COLO668 (cell line): ENCODE data around the gene TULP4.
A peak's percentile ranks its signal among the peaks of the same experiment; 100 is the strongest.
"Not testable (repeated sequence)": the region's sequence is repeated elsewhere in the genome, so short reads cannot be mapped to it uniquely, and the experiment has no call there.

Experiments used
- DNase-seq: peaks from one replicate; lab custom pipeline; 2025; ENCODE audit not compliant: unreplicated experiment; lab: John Stamatoyannopoulos, UW

Gene TULP4

DNA sequence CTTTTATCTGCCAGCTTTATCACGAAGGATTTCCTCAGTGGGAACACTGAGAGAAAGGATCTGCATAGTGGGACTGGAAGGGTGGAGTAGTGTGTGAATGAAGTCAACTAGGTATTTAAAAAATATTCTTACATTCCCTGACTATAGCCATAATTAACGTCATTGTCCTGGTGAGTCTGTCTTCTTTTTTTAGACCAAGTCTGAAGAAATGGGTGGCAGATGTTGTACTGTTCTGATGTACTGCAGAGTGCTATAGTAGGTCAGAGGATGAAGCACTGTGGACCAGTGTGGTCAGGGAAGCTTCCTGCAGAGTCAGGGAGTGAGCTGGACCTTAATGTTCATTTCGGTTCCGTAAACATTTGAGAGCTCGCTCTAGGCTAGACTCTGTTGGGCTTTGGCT is 11.9 kb downstream of the TULP4 start:
- DNase-seq: no peak

DNA sequence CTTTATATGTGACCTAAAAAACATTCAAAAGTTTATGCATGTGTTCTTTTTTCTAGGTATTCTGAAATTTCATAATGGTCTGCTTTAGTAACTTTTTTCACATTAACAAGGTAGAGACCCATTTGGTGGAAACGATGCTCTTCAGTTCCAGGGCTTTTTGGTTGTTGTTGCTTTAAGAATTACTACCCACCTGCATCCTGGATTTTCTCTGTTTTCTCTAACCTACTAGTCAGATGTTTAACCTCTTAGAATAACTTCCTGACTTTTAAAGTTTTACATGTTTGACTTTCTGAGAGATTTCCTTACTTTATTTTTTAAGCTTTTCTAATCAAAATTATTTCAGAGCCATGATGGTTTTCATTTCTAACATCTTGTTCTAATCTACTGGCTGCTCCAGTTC is 14.9 kb downstream of the TULP4 start:
- no peak for DNase-seq

DNA sequence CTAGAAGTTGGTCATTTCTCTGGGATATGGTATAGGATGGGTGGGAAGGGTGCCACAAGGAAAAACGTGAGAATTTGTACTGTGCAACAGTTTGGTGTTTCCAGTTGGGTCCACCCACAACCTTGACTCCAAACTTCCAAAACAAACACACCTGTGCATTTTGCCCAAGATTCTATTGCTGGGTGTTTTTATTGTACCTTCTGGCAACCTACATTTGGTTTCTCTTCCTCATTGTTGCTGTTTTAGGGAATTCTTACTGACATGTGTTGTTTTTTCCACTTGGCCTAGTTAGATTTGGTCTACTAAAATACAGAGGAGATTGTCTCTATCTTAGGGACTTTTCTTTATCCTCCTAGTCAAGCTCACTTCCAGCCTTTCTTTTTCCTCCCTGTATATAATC is 16.7 kb downstream of the TULP4 start:
- DNase-seq: no peak

DNA sequence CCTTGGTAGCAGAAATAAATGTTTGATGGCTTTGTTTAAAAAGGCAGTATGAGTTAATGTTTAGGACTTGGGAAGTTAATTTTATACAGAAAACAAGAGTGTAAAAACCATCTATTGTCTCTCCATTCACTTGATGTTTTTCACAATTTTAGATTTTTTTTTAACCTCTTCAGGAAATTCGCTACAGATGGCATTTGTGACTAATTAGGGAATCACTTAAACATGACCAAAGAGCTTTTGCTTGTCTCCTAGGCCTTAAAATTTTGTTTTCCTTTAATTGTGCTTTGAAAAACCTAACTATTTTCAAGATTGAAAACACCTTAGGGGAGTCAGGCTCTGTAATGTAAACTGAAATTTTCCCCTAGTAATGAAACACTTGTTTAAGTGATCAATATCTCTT is 17.3 kb downstream of the TULP4 start:
- no peak for DNase-seq

DNA sequence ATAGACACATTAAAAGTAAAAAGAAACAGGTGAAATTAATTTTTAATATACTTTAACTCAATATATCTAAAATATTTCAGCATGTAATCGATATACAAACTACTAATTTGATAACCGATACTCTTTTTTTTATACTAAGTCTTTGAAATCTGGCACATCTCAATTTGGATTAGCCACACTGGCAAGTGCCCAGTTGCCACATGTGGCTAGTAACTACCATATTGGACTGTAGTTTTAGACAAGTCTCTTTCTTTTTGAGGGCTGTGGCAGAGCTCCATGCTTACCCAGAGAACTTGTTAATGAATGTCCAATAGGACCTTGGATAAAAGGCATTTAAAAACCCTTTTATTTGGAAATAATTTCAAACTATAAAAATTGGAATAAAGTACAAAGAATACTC is 17.8 kb downstream of the TULP4 start:
- DNase-seq: no peak

DNA sequence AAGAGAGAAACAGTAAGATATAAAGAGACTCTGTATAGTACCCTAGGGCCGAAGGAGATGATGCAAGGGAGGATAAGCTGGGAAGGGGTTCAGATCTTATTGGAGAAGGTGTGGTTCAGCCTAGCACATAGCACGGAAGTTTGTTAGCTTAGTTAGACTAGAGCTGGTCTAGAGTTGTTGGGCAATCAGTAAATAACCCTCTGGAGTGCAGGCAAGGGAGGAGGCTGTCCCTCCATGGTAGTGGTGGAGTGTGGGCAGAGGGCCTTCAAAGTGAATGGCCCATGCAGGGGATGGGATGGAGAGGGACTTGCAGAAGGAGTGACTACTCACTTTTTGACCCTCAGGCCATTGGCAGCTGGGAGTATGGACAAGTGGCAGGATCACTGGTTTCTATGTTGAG is 20.0 kb downstream of the TULP4 start:
- no peak for DNase-seq

DNA sequence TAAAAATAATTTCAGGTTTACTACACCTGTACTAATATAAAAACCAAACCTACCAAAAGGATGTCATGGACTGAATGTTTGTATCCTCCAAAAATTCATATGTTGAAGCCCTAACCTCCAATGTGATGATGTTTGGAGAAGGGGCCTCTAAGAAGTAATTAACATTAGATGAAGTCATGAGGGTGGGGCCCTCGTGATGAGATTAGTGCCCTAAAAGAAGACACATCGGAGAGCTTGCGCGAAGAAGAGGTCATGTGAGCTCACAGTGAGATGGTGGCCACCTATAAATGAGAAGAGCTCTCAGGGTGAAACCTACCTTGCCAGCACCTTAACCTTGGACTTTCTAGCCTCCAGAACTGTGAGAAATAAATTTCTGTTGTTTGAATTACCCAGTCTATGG is 20.8 kb downstream of the TULP4 start:
- no peak for DNase-seq

DNA sequence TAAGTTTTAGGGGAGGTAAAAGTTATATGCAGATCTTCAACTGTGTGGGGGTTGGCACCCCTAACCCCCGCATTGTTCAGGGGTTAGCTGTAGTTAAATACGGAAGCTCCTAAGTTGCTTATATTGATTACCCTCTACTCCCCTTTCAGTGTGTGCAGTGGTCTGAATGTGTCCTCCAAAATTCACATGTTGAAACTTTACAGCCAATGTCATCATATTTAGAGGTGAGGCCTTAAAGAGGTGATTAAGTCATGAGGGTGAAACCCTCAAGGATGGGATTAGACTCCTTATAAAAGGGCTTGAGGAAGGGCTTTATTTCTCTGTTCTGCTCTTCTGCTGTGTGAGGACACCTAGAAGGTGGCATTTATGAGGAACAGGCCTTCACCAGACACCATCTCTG is 22.3 kb downstream of the TULP4 start:
- DNase-seq: no peak

DNA sequence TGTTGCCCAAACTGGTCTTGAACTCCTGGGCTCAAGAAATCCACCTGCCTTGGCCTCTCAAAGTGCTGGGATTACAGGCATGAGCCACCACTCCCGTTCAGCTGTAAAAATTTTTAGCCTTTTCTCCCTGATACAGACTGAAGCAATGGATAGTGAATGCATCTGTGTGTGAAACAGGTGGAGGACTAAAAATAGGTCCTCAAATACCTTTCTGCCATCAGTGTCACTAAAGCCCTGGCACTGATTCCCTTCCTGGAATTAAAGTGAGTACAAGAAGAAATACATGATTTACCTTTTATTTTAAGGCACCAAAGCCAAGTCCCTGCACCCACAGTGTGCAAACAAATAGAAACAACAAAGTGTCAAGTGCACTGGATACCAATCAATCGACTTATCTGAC is 25.1 kb downstream of the TULP4 start:
- no peak for DNase-seq

DNA sequence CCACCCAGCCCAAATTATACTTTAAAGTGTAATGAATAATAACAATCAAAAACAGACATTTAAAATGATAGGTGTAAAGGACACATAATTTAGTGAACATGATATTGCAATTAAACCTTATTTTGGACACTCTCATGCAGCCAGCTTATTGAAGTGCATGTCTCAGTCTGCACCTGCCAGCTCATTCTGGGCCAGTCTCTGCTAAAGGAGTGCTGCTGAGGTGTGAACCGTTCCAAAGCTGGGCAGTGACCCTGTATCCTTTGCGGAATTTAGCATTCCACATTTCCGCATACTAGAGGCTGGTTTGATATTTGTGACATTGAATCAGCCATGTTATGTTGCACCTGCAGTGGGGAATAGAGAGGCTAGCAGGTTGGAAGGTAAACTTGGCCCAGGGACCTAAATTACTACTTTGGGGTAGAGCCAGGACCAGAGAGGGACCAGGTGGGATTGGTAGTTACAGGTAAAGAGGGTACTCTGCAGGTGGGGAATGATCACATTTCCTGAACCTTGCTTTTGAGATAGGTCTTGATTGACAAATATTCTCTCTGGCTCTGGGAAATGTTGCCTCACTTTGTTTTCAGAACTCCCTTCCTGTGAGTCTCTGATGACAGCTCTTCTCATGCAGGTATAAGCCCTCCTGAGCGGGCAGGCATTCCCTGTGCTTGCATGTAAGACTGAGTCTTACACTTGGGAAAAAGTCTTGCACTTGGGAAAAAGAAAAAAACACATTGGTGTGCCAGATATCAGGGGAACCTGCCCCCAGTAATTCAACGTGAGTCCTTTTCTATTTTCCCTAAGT is 26.2 kb downstream of the TULP4 start:
- no peak for DNase-seq

DNA sequence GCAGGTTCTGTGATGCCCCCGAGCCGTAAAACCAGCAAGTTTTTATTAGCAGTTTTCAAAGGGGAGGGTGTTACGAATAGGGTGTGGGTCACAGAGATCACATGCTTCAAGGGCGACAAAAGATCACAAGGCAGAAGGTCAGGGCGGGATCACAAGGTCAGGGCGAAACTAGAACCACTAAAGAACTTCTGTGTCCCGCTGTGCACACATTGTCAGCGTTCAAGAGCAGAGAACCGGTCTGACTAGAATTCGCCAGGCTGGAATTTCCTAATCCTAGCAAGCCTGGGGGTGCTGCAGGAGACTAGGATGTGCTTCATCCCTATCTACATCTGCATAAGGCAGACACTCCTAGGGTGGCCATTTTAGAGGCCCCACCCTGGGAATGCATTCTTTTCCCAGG is 26.9 kb downstream of the TULP4 start:
- DNase-seq: peak; percentile 14

DNA sequence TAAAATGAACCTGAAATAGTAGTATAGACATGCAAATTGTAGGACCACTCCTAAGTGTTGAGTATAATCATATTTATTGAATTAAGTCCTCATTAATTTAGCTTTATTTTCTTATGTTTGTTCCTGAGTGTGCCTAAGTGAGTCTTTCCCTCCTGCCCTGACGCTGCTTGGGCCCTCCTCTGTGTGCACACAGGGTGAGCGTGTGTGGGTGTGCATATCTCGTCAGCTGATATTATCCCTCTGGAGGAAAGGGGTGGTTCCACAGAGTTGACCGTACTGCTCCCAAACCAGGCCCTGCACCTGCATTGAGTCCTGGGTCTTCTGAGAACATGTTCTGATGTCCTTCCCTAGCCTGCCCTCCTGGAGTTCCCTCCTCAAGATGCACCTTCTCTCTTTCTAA is 28.0 kb downstream of the TULP4 start:
- no peak for DNase-seq

DNA sequence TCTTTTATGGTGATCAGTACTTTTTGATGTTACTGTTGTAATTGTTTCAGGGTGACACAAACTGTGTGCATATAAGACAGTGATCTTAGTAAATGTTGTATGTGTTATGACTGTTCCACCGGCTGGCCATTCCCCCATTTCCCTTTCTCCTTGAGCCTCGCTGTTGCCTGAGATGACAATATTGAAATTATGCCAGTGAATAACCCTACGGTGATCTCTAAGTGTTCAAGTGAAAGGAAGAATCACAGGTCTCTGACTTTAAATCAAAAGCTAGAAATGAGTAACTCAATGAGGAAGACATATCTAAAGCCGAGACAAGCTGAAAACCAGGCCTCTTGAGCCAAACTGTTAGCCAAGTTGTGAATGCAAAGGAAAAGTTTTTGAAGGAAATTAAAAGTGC is 32.3 kb downstream of the TULP4 start:
- no peak for DNase-seq

DNA sequence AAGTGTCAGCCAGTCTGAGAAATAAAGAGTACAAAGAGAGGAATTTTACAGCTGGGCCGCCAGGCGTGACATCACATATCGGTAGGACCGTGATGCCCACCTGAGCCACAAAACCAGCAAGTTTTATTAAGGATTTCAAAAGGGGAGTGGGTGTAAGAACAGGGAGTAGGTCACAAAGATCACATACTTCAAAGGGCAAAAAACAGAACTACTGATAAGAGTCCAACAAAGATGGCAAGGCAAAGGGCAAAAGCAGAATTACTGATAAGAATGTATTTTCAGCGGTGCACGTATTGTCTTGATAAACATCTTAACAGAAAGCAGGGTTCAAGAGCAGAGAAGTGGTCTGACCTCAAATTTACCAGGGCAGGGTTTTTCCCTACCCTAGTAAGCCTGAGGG is 33.2 kb downstream of the TULP4 start:
- not testable (repeated sequence) for DNase-seq

DNA sequence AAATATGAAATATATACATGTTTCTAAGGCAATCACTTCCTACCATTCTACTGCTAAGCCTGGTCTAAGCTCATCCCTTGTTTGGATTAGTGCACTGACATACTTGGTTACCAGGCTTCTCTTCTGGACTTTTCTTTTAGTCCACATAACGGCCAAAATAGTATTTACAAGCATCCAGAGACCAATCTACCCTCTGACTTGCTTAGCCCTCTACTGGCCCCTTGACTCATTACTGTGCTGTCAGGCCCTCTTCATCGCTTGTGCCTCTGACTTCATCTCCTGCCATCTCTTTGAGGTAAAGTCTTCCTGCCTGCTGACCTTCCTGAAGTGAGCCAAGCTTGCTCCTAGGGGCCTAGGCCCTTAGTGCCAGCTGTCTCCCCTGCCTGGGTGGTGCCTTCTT is 35.1 kb downstream of the TULP4 start:
- no peak for DNase-seq

DNA sequence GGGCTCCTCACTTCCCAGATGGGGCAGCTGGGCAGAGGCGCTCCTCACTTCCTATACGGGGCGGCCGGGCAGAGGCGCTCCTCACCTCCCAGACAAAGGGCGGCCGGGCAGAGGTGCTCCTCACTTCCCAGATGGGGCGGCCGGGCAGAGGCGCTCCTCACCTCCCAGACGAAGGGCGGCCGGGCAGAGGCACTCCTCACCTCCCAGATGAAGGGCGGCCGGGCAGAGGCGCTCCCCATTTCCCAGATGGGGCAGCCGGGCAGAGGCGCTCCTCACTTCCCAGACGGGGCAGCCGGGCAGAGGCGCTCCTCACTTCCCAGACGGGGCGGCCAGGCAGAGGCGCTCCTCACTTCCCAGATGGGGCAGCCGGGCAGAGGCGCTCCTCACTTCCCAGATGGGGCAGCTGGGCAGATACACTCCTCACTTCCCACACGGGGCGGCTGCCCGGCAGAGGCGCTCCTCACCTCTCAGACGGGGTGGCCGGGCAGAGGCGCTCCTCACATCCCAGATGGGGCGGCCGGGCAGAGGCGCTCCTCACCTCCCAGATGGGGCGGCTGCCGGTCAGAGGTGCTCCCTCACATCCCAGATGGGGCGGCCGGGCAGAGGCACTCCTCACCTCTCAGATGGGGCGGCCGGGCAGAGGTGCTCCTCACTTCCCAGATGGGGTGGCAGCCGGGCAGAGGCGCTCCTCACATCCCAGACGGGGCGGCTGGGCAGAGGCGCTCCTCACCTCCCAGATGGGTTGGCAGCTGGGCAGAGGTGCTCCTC is 36.7 kb downstream of the TULP4 start:
- DNase-seq: not testable (repeated sequence)

DNA sequence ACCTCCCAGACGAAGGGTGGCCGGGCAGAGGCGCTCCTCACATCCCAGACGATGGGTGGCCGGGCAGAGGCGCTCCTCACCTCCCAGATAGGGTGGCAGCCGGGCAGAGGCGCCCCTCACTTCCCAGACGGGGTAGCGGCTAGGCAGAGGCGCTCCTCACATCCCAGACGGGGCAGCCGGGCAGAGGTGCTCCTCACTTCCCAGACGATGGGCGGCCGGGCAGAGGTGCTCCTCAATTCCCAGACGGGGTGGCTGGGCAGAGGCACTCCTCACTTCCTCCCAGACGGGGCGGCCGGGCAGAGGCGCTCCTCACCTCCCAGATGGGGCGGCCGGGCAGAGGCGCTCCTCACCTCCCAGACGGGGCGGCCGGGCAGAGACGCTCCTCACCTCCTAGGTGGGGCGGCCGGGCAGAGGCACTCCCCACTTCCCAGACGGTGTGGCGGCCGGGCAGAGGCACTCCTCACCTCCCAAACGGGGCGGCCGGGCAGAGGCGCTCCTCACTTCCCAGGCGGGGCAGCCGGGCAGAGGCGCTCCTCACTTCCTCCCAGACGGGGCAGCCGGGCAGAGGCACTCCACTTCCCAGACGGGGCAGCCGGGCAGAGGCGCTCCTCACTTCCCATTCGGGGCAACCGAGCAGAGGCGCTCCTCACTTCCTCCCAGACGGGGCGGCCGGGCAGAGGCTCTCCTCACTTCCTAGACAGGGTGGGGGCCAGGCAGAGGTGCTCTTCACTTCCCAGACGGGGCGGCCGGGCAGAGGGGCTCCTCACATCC is 37.4 kb downstream of the TULP4 start:
- DNase-seq: not testable (repeated sequence)

DNA sequence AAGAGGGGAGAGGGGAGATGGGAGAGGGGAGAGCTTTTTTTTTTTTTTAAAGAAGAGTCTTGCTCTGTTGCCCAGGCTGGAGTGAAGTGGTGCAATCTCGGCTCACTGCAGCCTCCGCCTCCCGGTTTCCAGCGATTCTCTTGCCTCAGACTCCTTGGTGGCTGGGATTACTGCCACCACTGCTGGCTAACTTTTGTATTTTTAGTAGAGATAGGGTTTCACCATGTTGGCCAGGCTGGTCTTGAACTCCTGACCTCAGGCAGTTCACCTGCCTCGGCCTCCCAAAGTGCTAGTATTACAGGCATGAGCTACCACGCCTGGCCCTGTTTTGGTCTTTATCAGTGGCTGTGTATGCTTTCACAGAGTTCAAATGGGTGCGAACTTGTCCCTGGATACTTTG is 38.5 kb downstream of the TULP4 start:
- not testable (repeated sequence) for DNase-seq

DNA sequence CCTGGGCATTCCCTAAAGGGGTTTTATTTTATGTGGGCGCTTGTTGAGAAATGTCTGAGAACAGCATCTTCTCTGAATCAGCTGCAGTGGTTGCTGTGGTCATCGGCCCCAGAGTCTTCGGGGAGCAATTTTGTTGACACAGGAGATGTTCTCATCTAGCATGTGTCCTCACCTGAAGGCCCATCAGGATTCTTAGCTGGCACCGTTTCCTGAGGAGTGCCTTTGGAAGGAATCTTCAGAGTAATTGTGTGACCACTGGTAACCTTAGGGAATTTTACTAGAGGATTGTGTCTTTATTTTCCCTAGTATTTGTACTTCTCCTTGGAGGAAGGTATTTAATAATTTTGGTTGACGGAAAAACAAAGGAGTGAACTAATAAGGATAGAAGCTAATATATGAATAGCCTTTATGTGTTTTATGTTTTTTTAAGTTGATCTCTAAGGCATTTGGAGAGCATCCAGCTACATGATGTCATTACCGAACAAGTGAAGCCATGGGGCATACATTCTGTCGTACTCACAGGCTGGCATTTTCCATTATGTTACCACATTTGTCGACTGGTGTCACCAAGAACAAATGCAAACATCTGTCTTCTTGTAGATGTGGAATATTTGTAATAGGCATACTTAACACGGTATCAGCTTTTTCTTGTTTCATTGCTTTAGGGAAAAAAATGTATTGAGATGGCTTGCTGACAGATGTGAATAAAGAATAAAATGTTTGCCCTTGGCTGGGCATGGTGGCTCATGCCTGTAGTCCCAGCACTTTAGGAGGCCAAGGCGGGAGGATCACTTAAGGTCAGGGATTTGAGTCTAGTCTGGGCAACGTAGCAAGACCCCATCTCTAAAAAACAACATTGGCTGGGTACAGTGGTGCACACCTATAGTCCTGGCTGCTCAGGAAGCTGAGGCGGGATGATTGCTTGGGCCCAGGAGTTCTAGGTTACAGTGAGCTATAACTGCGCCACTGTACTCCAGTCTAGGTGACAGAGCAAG is 41.9 kb downstream of the TULP4 start:
- no peak for DNase-seq
